Heart left ventricle (tissue), 16 donors: Measurements from ENCODE around the gene DOCK7. TPM values are rescaled to one million over a fixed set of nuclear protein-coding genes. Genes with fewer than 3 reads are reported as not detected.

Source experiments
- ATAC-seq, 4 donors: fragments of 200-7000 bp; cut with Tn5 transposase; one replicate each; pipeline ENCODE4 v1.9.1; 2020 to 2022; ENCODE audit warnings: moderate library complexity in 4 of 4, mild to moderate bottlenecking in 3 of 4, moderate number of reproducible peaks in 1 of 4
- DNase-seq, 5 donors: peaks; one replicate each; pipeline ENCODE4 v3.0.0-alpha.2; 2020
- H3K27ac ChIP-seq, 12 donors: fragments of 200-600 bp; sonication (generic) in 4 of 12; one replicate each; pipeline versions ENCODE4 v1.5.0 to v1.8.0; 2016 to 2022; ENCODE audit warnings: mild to moderate bottlenecking in 2 of 12
- H3K27me3 ChIP-seq, 9 donors: fragments of 200-600 bp; sonication (generic) in 2 of 9; one replicate each; pipeline versions ENCODE4 v1.5.1 to v1.8.0; 2016 to 2022; ENCODE audit warnings: mild to moderate bottlenecking in 3 of 9
- H3K36me3 ChIP-seq, 9 donors: fragments of 200-600 bp; sonication (generic) in 2 of 9; one replicate each; pipeline versions ENCODE4 v1.5.0 to v1.8.0; 2018 to 2022; ENCODE audit warnings: mild to moderate bottlenecking in 2 of 9
- H3K4me1 ChIP-seq, 12 donors: fragments of 200-600 bp; sonication (generic) in 4 of 12; one replicate each; pipeline versions ENCODE4 v1.5.0 to v1.8.0; 2016 to 2022; ENCODE audit warnings: mild to moderate bottlenecking in 3 of 12
- H3K4me3 ChIP-seq, 12 donors: fragments of 200-600 bp; sonication (generic) in 4 of 12; one replicate each; pipeline versions ENCODE4 v1.5.0 to v1.8.0; 2017 to 2022; ENCODE audit warnings: mild to moderate bottlenecking in 9 of 12, moderate library complexity in 4 of 12
- H3K9me3 ChIP-seq, 12 donors: fragments of 200-600 bp; sonication (generic) in 4 of 12; one replicate each; pipeline versions ENCODE4 v1.5.0 to v1.8.0; 2016 to 2022; ENCODE audit warnings: mild to moderate bottlenecking in 1 of 12
- POLR2A ChIP-seq, 2 donors: fragments of 450-650 bp; IDR thresholded peaks; one replicate each; pipeline ENCODE4 v1.6.1; 2017; ENCODE audit warnings: antibody characterized with exemption in 2 of 2, mild to moderate bottlenecking in 2 of 2, moderate library complexity in 2 of 2
- WGBS, 4 donors: extraction: QIAGEN DNeasy Blood & Tissue Kit in 2 of 4; methylation state at CpG; one replicate each; pipeline versions ENCODE4 v1.1.5 to v1.1.7; 2013 to 2018; 5-methylcytosine and 5-hydroxymethylcytosine counted together
- intact Hi-C, 10 donors: fragments of 100-400 bp; cut with DNase I; formaldehyde crosslinking; loops; one replicate each; pipeline versions ENCODE4 v1.11.1 to v1.14.2; 2022
- polyA plus RNA-seq, 2 donors: library from polyadenylated mRNA; stranded (reverse); fragments of 200-250 nt; gene quantifications; one replicate each; pipeline ENCODE4 v1.2.3, GENCODE V29; 2013
- total RNA-seq, 9 donors: library from RNA; depleted of rRNA in 2 of 9; stranded (reverse); fragments of >200 nt in 2 of 9; fragmentation: NEBNext Ultra II Directional in 3 of 9; extraction: Animal tissue kit (Norgen Biotek cat#: 25700) in 3 of 9; gene quantifications; one replicate each; pipeline versions ENCODE4 v1.1.0 to v1.2.4, GENCODE V29; 2016 to 2023
- TF ChIP-seq, protein P1 (sequence below), 12 donors: fragments of 200-600 bp; sonication (generic) in 4 of 12; IDR thresholded peaks; one replicate each; pipeline versions ENCODE4 v1.5.0 to v1.8.0; 2018 to 2022; ENCODE audit warnings: antibody characterized with exemption in 12 of 12, mild to moderate bottlenecking in 5 of 12
- donor health status: ischemic (EF 13 %, LVEDD 7.1; RV severe dilation, severe dysfunction).
- donor health status: healthy with polysubstance abuse.
- donor health status: DM: no; HTN: yes; CAD: no.
- donor health status: DM: no; HTN: no; CAD: no.
- donor health status: ischemic (EF 25% LVEDD 6.9; RV normal size, moderate dysfunction).
- donor health status: ischemic (EF 25% LVEDD 5.7; RV mildly dilated, moderate dysfunction).
- donor health status: healthy.
- donor health status: DM: yes; HTN: yes; CAD: no.
- donor health status: ischemic (EF 35%, LVEDD 5.7; RV mildly dilated, moderate dysfunction).
- donor health status: nonischemic (EF 11% LVEDD 7.7; RV severe dilation, severe dysfunction).
- donor health status: DM: yes; HTN: yes; CAD: no.
- donor health status: PGD.
- donor health status: ischemic (EF 29% LVEDD 5.4; RV normal size, mild dysfunction).
- donor health status: nonischemic (EF 23%, LVEDD 6.1; RV moderate dilation, normal function).

DOCK7 gene
- total and polyA plus RNA-seq, 11 donors, result 2.9 to 26.7 (median 11.6) TPM

DNA sequence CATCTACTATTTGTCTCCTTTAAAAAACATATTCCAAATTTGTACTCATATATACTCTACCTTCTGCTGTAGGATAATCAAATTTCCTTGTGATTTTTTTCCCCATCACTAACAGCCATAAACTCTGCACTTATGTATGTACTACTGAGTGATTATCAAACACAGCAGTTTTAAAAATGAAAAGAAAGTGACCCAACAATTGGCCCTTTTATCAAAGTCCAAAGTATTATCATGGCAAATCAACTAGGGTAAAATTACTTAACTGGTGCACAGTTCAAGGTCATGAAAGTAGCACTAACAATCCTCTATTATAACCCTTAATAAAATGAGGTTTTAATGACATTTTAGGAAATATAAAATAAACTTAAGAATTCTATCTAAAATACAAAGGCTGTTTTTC lies 79.3 kb downstream of the DOCK7 start:
- TF ChIP-seq, protein P1, sequence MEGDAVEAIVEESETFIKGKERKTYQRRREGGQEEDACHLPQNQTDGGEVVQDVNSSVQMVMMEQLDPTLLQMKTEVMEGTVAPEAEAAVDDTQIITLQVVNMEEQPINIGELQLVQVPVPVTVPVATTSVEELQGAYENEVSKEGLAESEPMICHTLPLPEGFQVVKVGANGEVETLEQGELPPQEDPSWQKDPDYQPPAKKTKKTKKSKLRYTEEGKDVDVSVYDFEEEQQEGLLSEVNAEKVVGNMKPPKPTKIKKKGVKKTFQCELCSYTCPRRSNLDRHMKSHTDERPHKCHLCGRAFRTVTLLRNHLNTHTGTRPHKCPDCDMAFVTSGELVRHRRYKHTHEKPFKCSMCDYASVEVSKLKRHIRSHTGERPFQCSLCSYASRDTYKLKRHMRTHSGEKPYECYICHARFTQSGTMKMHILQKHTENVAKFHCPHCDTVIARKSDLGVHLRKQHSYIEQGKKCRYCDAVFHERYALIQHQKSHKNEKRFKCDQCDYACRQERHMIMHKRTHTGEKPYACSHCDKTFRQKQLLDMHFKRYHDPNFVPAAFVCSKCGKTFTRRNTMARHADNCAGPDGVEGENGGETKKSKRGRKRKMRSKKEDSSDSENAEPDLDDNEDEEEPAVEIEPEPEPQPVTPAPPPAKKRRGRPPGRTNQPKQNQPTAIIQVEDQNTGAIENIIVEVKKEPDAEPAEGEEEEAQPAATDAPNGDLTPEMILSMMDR (IDR thresholded peaks at IDR 0.05), result no peak
- TF ChIP-seq POLR2A (IDR thresholded peaks at IDR 0.05), result no peak
- DNase-seq, result no peak
- Histone ChIP-seq H3K4me3 (no peak overlapping the region), H3K27ac (no peak overlapping the region), H3K27me3 (no peaks in the 10 kb centered on the region), H3K36me3 (peaks cover 0 to 7% (median 0%) of the 10 kb centered on the region in 9 donors), H3K9me3 (peaks cover 0 to 3% (median 0%) of the 10 kb centered on the region in 12 donors), H3K4me1 (no peaks in the 10 kb centered on the region)
- ATAC-seq, result no peak
- intact Hi-C loops, result no loop called here

DNA sequence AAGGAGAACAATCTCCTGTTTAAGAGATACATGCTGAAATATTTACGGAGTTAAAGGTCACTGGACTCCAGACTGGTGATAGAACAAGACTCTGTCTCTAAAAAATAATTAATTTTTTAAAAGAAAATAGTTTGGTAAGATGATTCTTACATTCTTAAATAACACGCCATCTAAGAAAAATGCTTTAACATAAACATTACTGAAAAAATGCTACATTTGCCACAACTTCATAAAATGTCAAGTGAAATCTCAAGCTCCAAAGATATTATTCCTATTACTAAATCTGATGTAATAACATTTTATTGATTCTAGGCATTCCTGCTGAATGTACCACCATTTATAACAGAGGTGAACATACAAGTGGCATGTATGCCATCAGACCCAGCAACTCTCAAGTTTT lies 86.7 kb downstream of the DOCK7 start:
- no peak for ATAC-seq
- no peaks in the 10 kb centered on the region for H3K36me3 ChIP-seq
- no peak for DNase-seq
- H3K27me3 ChIP-seq, result no peaks in the 10 kb centered on the region
- TF ChIP-seq, protein P1 (IDR thresholded peaks at IDR 0.05), result no peak
- no peak for TF ChIP-seq POLR2A (IDR thresholded peaks at IDR 0.05)
- no peaks in the 10 kb centered on the region for H3K9me3 ChIP-seq
- 96 to 99% (median 98%) methylated on average over 2 of the region's 2 CpGs for WGBS, 4 donors
- intact Hi-C loops, result no loop called here
- H3K27ac ChIP-seq, result no peak overlapping the region
- H3K4me3 ChIP-seq, result no peak overlapping the region
- H3K4me1 ChIP-seq, result no peaks in the 10 kb centered on the region

DNA sequence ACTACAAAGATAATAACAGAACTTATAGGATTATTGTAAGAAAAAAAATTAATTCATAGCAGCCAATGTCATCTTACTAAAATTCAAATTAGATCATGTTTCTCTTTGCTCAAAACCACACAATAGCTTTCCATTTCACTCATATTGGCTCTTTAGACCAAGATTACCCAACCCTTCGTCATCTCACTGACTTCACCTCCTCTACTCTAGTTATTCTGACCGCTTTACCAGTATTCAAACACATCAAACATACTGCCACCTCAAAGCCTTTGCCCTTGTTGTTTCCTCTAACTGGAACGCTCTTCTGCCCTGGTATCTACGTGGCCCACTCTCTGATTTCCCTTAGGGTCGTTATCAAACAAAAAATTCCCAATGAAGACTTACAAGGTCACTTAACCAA lies 89.1 kb downstream of the DOCK7 start:
- TF ChIP-seq, protein P1 (IDR thresholded peaks at IDR 0.05), result no peak
- no peak for TF ChIP-seq POLR2A (IDR thresholded peaks at IDR 0.05)
- Histone ChIP-seq H3K27me3 (no peaks in the 10 kb centered on the region), H3K36me3 (no peaks in the 10 kb centered on the region), H3K4me1 (no peaks in the 10 kb centered on the region), H3K4me3 (no peak overlapping the region), H3K9me3 (no peaks in the 10 kb centered on the region), H3K27ac (no peak overlapping the region)
- intact Hi-C loops, result no loop called here
- 94 to 97% (median 96%) methylated on average over 5 of the region's 5 CpGs for WGBS, 4 donors
- ATAC-seq (no peak), DNase-seq (no peak)

DNA sequence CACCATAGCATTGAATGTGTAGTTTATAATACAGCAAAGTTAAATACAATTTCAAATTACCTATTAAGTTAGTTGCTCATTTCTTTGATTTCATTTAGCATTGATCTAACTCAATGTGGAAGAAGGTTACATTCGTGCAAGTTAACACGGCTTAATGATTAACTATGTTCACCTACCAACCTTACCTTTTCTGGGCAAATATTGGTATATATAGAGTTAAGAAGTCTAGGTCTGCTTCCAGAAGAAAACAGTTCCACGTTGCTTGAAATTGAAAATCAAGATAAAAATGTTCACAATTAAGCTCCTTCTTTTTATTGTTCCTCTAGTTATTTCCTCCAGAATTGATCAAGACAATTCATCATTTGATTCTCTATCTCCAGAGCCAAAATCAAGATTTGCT lies 90.9 kb downstream of the DOCK7 start, which contains the start of gene ANGPTL3:
TSS of gene ANGPTL3 (plus strand) at position 240 of the 400 bp plus-strand sequence. CDS start at position 287, 47 bp downstream.
- H3K27ac ChIP-seq, result no peak within 1 kb of the TSS
- intact Hi-C loops, result no loop called here
- no peak within 1 kb of the TSS for H3K4me3 ChIP-seq
- ATAC-seq (no peak), DNase-seq (no peak)
- H3K9me3 ChIP-seq, result no peaks in the 10 kb centered on the region
- no peaks in the 10 kb centered on the region for H3K4me1 ChIP-seq
- whole genome bisulfite sequencing, 4 donors, result 91 to 93% (median 93%) methylated on average over 3 of the region's 3 CpGs
- no peak for TF ChIP-seq POLR2A (IDR thresholded peaks at IDR 0.05)
- no peaks in the 10 kb centered on the region for H3K36me3 ChIP-seq
- H3K27me3 ChIP-seq, result no peaks in the 10 kb centered on the region

DNA sequence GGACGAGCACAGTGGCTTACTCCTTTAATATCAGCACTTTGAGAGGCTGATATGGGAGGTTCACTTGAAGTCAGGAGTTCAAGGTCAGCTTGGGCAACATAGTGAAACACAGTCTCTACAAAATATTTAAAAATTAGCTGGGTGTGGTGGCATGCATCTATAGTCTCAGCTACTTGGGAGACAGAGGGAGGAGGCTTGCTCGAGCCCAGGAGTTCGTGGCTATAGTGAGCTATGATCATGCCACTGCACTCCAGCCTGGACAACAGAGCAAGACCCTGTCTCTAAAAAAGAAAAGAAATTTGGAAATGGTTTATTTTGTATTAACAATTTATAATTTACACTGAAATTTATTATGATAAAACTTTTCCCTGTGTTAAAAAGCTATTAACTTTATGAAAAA lies 92.5 kb downstream of the DOCK7 start:
- H3K27ac ChIP-seq, result no peak overlapping the region
- WGBS, 4 donors, result 77 to 80% (median 78%) methylated on average over 3 of the region's 3 CpGs
- ATAC-seq, result no peak
- no peaks in the 10 kb centered on the region for H3K27me3 ChIP-seq
- no peak overlapping the region for H3K4me3 ChIP-seq
- no peaks in the 10 kb centered on the region for H3K36me3 ChIP-seq
- DNase-seq, result no peak
- TF ChIP-seq, protein P1 (IDR thresholded peaks at IDR 0.05), result no peak
- no peak for TF ChIP-seq POLR2A (IDR thresholded peaks at IDR 0.05)
- intact Hi-C loops, result no loop called here
- H3K9me3 ChIP-seq, result no peaks in the 10 kb centered on the region
- H3K4me1 ChIP-seq, result no peaks in the 10 kb centered on the region
